Lower leg skin (tissue), 4 donors: ENCODE results near the gene NSMF. TPM values are rescaled to one million over a fixed set of nuclear protein-coding genes. Genes with fewer than 3 reads are reported as not detected.

Source experiments
- DNase-seq, 2 donors: peaks; one replicate each; pipeline ENCODE4 v3.0.0-alpha.2; 2019; ENCODE audit warnings: low spot score in 2 of 2
- H3K4me3 ChIP-seq: fragments of 200-600 bp; sonication (generic); 2 replicates; pipeline ENCODE4 v1.5.1; 2017; ENCODE audit warnings: mild to moderate bottlenecking, low read depth; ENCODE audit not compliant: poor library complexity, severe bottlenecking
- CTCF ChIP-seq, 3 donors: fragments of 450-650 bp; IDR thresholded peaks; one replicate each; pipeline ENCODE4 v1.5.1; 2016; ENCODE audit warnings: antibody characterized with exemption in 3 of 3, mild to moderate bottlenecking in 3 of 3, moderate library complexity in 2 of 3
- POLR2A ChIP-seq, 2 donors: fragments of 450-650 bp; IDR thresholded peaks; one replicate each; pipeline ENCODE4 v1.6.1; 2016 to 2017; ENCODE audit warnings: antibody characterized with exemption in 2 of 2, mild to moderate bottlenecking in 1 of 2, moderate library complexity in 1 of 2
- WGBS, 2 donors: methylation state at CpG; one replicate each; pipeline ENCODE4 v1.1.5; 2018; 5-methylcytosine and 5-hydroxymethylcytosine counted together
- intact Hi-C: fragments of 100-400 bp; cut with DNase I; formaldehyde crosslinking; loops from one replicate; pipeline ENCODE4 v1.15.0; 2023; ENCODE audit warnings: low total_unique reads
- total RNA-seq, 4 donors: library from RNA; depleted of rRNA; stranded (reverse); fragments of >200 nt; gene quantifications; one replicate each; pipeline ENCODE4 v1.1.0, GENCODE V29; 2016

Gene NSMF
- total RNA-seq, 4 donors from 2014 or later, result 18.6 to 41.8 (median 24.3) TPM

- intact Hi-C loops, result no loop called here
- no peak for DNase-seq
- TF ChIP-seq CTCF (IDR thresholded peaks at IDR 0.05) (no peak), POLR2A (IDR thresholded peaks at IDR 0.05) (no peak)
- 84 to 91% methylated on average over 28 of the region's 36 CpGs for WGBS, 2 donors
- no peak overlapping the region for H3K4me3 ChIP-seq
These were observed 39.0 kb upstream of the NSMF start for GRCh38 chr9:137497921-137498719.

DNA sequence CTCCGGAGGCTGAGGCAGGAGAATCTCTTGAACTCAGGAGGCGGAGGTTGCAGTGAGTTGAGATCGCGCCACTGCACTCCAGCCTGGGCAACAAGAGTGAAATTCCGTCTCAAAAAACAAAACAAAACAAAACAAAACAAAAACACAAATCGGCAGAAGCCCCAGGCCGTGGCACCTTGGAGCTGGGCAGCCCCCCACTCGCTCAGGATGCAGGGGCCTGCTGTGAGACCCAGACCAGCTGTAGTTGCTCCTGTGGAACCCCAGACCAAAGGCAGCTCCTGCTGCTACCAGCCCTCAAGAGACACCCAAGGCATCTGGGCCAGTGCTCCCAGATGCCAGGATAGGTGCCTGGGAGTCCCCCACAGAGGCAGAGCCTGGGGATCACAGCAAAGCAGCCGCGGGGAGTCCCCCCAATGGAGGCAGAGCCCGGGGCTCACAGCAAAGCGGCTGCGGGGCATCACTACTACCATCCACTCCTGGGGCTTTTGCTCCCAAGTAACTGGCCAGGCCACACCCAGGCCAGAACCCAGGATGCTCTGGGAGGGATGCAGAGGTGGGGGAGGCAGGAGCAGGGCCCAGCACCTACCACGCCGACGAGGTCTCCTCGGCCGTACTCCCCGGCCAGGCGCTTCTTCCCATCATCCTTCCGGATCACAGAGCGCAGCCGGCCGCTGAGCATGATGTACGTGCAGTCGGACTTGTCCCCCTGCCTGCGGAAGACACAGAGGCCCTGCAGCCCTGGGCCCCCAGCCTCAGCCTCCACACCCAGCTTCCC, 37.7 kb upstream of the NSMF start:
- WGBS, 2 donors, result 95 to 97% methylated on average over 22 to 27 of the region's 27 CpGs
- intact Hi-C loops, result no loop called here
- TF ChIP-seq POLR2A (IDR thresholded peaks at IDR 0.05) (no peak), CTCF (IDR thresholded peaks at IDR 0.05) (no peak)
- DNase-seq, result no peak
- no peak overlapping the region for H3K4me3 ChIP-seq

DNA sequence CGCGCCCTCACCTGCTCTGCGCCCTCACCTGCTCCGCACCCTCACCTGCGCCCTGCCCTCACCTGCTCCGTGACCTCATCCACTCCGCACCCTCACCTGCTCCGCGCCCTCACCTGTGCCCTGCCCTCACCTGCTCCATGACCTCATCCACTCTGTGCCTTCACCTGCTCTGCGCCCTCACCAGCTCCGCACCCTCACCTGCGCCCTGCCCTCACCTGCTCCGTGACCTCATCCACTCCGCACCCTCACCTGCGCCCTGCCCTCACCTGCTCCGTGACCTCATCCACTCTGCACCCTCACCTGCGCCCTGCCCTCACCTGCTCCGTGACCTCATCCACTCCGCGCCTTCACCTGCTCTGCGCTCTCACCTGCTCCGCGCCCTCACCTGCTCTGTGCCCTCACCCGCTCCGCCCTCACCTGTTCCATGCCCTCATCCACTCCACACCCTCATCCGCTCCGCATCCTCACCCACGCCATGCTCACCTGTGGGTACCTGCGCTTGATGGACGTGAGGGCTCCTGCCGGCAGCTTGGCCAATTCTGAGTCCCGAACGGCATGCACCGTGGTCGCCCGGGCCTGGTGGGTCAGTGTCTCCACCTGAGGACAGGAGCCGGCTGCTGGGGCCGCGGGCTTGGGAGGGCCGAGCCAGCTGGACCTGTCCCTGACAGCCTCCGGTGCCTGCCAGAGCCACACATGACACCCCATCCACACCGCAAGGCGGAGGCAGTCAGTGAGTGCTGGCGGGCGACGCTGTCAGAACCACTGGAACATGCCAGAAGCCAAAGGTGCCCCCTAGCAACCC, 35.6 kb upstream of the NSMF start:
- TF ChIP-seq POLR2A (IDR thresholded peaks at IDR 0.05) (no peak), CTCF (IDR thresholded peaks at IDR 0.05) (no peak)
- intact Hi-C loops, result no loop called here
- WGBS, 2 donors, result 95% methylated on average over 39 to 46 of the region's 46 CpGs

GRCh38 chr9:137494104-137494544, 35.0 kb upstream of the NSMF start:
- intact Hi-C loops, result no loop called here
- WGBS, 2 donors, result 69 to 80% methylated on average over 13 of the region's 13 CpGs
- DNase-seq, result no peak
- no peak for TF ChIP-seq POLR2A (IDR thresholded peaks at IDR 0.05)
- TF ChIP-seq CTCF (IDR thresholded peaks at IDR 0.05), result no peak
- no peak overlapping the region for H3K4me3 ChIP-seq

More for the DNA sequence above, 35.6 kb upstream of the NSMF start:
- DNase-seq, result no peak
- no peak overlapping the region for H3K4me3 ChIP-seq

DNA sequence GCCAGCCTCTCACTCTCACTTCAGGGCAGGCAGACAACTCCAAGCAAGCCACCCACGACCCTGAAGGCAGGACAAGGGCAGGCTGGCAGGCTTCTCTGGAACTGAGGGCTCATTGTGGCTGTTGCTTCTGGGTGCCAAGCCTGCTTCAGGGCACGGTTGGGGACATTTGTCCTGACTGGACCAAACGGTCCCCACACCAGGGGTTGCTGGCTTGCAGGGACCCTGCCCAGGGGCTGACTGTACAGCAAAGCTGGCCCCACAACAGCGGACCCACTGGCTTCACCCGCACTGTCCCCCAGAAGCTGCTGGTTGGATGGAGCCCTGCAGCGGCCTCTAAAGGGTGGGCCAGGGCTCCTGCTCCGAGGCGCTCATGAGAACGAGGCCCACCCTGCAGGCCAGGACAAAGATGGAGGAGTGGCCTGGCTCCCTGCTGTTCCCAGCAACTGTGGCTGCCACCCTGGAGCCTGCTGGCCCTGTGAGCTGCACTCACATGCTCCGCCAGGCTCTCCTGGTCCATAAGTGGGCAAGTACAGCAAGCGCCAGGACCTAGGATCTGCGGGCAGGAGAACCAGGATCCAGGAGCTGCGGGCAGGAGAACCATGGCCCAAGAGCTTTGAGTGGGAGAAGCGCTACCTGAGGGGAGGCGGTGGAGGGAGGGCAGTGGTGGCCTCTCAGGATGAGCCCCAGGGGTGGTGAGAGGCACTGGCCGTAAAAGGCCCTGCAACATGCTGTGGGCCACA, 34.4 kb upstream of the NSMF start:
- DNase-seq, result no peak
- intact Hi-C loops, result no loop called here
- 96 to 98% methylated on average over 8 to 16 of the region's 16 CpGs for WGBS, 2 donors
- H3K4me3 ChIP-seq, result no peak overlapping the region
- TF ChIP-seq POLR2A (IDR thresholded peaks at IDR 0.05) (no peak), CTCF (IDR thresholded peaks at IDR 0.05) (no peak)
